Osteocyte (in vitro differentiated cells): Measurements from ENCODE around the gene VAPA. TPM values are rescaled to one million over a fixed set of nuclear protein-coding genes. Genes with fewer than 3 reads are reported as not detected.

Source experiments
- DNase-seq: peaks from one replicate; pipeline ENCODE4 v3.0.0; 2021; ENCODE audit warnings: mixed read lengths; ENCODE audit not compliant: unreplicated experiment; ENCODE audit errors: extremely low spot score
- H3K27ac Mint-ChIP-seq: one replicate; pipeline ENCODE4 v1.8.0; 2021; ENCODE audit warnings: mild to moderate bottlenecking, mixed read lengths; ENCODE audit not compliant: unreplicated experiment
- H3K27me3 Mint-ChIP-seq: one replicate; pipeline ENCODE4 v1.8.0; 2021; ENCODE audit warnings: mixed read lengths; ENCODE audit not compliant: unreplicated experiment
- H3K36me3 Mint-ChIP-seq: one replicate; pipeline ENCODE4 v1.8.0; 2021; ENCODE audit warnings: mixed read lengths; ENCODE audit not compliant: unreplicated experiment
- H3K4me1 Mint-ChIP-seq: one replicate; pipeline ENCODE4 v1.8.0; 2021; ENCODE audit warnings: mixed read lengths; ENCODE audit not compliant: unreplicated experiment
- H3K4me3 Mint-ChIP-seq: one replicate; pipeline ENCODE4 v1.8.0; 2021; ENCODE audit warnings: mild to moderate bottlenecking, moderate library complexity, mixed read lengths; ENCODE audit not compliant: unreplicated experiment
- H3K9me3 Mint-ChIP-seq: one replicate; pipeline ENCODE4 v1.8.0; 2021; ENCODE audit warnings: mixed read lengths; ENCODE audit not compliant: unreplicated experiment
- total RNA-seq: library from RNA; stranded (reverse); gene quantifications from 2 replicates; pipeline ENCODE4 v1.2.1, GENCODE V29; 2021
- TF ChIP-seq, protein P1 (sequence below): fragments of 200-600 bp; sonication (generic); IDR thresholded peaks from 2 replicates; pipeline ENCODE4 v1.5.0; 2021; ENCODE audit warnings: antibody characterized with exemption, mild to moderate bottlenecking, moderate library complexity

The VAPA gene
- total RNA-seq, 1 donor from 2014 or later, result 157 TPM

DNA sequence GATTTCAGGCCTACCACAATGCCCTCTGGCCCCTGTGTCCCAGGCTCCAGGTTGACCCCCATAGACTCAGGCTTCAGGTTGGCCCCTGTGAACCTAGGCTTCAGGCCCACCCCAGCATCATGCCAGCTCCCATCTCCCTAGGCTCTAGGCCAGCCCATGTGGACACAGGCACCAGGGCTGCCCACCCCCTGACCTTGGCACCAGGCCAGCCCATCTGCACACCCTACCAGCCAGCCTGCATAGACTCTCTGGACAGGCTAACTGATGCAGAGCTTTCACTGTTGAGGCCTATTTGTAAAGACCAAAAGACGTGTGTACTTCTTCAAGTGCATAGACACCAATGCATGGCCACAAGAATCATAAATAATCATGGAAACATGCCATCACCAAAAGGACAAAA, 83.9 kb downstream of the VAPA start:
- TF ChIP-seq, protein P1, sequence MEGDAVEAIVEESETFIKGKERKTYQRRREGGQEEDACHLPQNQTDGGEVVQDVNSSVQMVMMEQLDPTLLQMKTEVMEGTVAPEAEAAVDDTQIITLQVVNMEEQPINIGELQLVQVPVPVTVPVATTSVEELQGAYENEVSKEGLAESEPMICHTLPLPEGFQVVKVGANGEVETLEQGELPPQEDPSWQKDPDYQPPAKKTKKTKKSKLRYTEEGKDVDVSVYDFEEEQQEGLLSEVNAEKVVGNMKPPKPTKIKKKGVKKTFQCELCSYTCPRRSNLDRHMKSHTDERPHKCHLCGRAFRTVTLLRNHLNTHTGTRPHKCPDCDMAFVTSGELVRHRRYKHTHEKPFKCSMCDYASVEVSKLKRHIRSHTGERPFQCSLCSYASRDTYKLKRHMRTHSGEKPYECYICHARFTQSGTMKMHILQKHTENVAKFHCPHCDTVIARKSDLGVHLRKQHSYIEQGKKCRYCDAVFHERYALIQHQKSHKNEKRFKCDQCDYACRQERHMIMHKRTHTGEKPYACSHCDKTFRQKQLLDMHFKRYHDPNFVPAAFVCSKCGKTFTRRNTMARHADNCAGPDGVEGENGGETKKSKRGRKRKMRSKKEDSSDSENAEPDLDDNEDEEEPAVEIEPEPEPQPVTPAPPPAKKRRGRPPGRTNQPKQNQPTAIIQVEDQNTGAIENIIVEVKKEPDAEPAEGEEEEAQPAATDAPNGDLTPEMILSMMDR, result no peak
- no peak for DNase-seq
- peaks cover 8% of the 10 kb centered on the region for H3K27me3 Mint-ChIP-seq
- H3K36me3 Mint-ChIP-seq, result peaks cover 7% of the 10 kb centered on the region
- no peak overlapping the region for H3K4me3 Mint-ChIP-seq
- peaks cover 27% of the 10 kb centered on the region for H3K9me3 Mint-ChIP-seq
- H3K27ac Mint-ChIP-seq, result no peak overlapping the region
- H3K4me1 Mint-ChIP-seq, result no peaks in the 10 kb centered on the region

DNA sequence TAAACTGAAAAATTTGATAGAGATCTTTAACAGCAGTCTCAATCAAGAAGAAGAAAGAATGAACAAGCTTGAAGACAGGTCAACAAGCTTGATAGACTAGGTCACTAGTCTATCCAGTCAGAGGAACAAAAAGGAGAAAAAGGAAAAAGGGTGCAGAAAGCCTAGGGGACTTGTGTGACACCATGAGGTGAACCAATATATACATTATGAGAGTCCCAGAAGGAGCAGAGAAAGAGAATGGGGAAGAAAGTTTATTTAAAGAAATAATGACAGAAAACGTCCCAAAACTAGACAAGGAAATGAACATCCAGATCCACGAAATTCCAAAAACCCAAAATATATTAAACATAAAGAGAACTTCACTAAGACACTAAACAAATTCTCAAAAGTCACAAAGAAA, 84.5 kb downstream of the VAPA start:
- H3K4me3 Mint-ChIP-seq, result no peak overlapping the region
- peaks cover 27% of the 10 kb centered on the region for H3K9me3 Mint-ChIP-seq
- no peak overlapping the region for H3K27ac Mint-ChIP-seq
- DNase-seq, result no peak
- H3K36me3 Mint-ChIP-seq, result peaks cover 7% of the 10 kb centered on the region
- TF ChIP-seq, protein P1, result no peak
- no peaks in the 10 kb centered on the region for H3K4me1 Mint-ChIP-seq
- H3K27me3 Mint-ChIP-seq, result peaks cover 6% of the 10 kb centered on the region

DNA sequence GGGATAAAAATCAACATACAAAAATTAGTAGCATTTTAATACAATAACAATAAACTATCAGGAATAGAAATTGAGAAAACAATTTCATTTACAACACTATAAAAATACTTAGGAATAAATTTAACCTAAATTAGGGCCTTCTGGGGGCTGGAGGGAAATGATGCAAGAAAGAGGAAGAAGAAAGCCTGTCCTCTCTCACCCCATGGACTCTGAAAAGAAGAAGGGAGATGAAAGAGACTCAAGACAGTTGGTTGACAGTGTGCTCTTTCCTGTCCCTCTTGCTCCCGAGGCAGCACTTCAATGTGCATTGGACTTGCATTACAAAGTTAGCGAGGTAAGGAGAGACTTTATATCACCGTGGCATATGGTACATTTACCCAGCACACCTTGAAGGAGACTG, 88.5 kb downstream of the VAPA start:
- H3K27me3 Mint-ChIP-seq, result peaks cover 6% of the 10 kb centered on the region
- peaks cover 27% of the 10 kb centered on the region for H3K9me3 Mint-ChIP-seq
- TF ChIP-seq, protein P1, result no peak
- peaks cover 5% of the 10 kb centered on the region for H3K4me1 Mint-ChIP-seq
- peaks cover 7% of the 10 kb centered on the region for H3K36me3 Mint-ChIP-seq
- no peak overlapping the region for H3K4me3 Mint-ChIP-seq
- DNase-seq, result no peak
- no peak overlapping the region for H3K27ac Mint-ChIP-seq

DNA sequence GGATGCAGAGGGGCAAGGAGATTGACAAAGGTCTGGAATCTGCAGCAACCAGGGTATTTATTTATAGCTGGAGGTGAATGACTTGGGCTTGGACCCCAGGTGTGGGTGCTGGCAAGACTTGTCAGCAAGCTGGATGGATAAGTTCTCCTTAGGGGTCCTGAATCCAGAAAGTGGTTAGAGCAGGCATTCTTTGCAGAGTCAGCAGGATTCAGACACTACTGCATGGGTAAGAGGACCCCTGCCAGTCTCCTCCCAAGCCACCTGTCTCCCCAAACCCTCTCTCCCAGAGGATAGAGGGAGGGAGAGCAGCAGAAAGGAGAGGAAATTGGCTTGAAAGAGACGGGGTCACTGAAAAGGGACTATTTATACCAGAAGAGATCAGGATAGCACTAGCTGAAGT, 89.5 kb downstream of the VAPA start:
- TF ChIP-seq, protein P1, result no peak
- no peak for DNase-seq
- H3K27me3 Mint-ChIP-seq, result peaks cover 6% of the 10 kb centered on the region
- peaks cover 5% of the 10 kb centered on the region for H3K4me1 Mint-ChIP-seq
- peaks cover 22% of the 10 kb centered on the region for H3K9me3 Mint-ChIP-seq
- H3K36me3 Mint-ChIP-seq, result peaks cover 4% of the 10 kb centered on the region
- H3K27ac Mint-ChIP-seq, result no peak overlapping the region
- no peak overlapping the region for H3K4me3 Mint-ChIP-seq

DNA sequence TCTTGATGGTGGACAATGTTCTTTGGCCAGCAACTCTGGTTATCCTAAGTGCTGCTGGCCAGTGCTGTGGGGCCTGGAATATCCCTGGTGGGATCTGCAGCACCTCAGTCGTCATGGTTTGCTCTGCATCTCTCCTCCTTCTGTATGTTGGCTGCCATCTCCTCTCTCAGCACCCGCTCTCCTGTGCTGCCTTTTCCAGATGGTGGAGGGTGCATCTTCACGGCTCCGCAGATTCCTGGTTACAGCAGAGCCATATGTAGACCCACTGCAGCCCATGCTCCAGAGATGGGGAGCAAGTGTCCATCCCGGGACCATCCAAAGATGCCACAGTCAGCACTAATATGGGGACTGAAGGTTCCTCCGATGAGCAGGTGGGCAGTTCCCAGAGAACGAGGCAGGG, 90.0 kb downstream of the VAPA start:
- TF ChIP-seq, protein P1, result no peak
- Mint-ChIP-seq H3K4me3 (no peak overlapping the region), H3K27me3 (peaks cover 6% of the 10 kb centered on the region), H3K36me3 (peaks cover 2% of the 10 kb centered on the region), H3K4me1 (peaks cover 5% of the 10 kb centered on the region), H3K9me3 (peaks cover 16% of the 10 kb centered on the region), H3K27ac (no peak overlapping the region)
- no peak for DNase-seq
